Myocyte (in vitro differentiated cells): ENCODE data around the gene ST6GALNAC5. TPM values are rescaled to one million over a fixed set of nuclear protein-coding genes. Genes with fewer than 3 reads are reported as not detected.
A peak's percentile ranks its signal among the peaks of the same experiment; 100 is the strongest.
"Not testable (repeated sequence)": the region's sequence is repeated elsewhere in the genome, so short reads cannot be mapped to it uniquely, and the experiment has no call there.

Experiments
- DNase-seq: peaks from one replicate; pipeline ENCODE4 v3.0.0-alpha.2; 2012; ENCODE audit warnings: low read depth
- total RNA-seq: library from RNA; depleted of rRNA; stranded (reverse); fragments of >200 nt; gene quantifications from 2 replicates; pipeline ENCODE4 v1.2.3, GENCODE V29; 2014

ST6GALNAC5 gene
- total RNA-seq, 1 donor from 2014 or later = 5.1 TPM

DNA sequence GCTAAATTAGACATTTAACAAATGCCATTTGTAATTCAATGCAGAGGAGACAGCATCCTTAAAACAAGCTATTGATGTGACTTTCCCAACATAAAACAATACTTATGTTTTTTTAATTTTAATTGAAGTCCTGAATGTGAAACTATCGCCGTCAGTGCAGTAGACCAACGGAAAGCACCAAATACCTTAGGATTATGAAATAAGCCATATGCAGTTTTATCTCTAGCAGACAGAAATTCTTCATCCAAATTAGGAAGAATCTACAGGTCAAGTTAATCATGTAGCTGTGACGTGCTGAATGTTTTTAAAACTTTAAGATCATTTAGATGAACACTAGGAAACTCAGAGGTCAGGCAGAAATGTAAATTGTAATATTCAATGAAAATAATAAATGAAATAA, 714 bp upstream of the ST6GALNAC5 start:
- DNase-seq = no peak

DNA sequence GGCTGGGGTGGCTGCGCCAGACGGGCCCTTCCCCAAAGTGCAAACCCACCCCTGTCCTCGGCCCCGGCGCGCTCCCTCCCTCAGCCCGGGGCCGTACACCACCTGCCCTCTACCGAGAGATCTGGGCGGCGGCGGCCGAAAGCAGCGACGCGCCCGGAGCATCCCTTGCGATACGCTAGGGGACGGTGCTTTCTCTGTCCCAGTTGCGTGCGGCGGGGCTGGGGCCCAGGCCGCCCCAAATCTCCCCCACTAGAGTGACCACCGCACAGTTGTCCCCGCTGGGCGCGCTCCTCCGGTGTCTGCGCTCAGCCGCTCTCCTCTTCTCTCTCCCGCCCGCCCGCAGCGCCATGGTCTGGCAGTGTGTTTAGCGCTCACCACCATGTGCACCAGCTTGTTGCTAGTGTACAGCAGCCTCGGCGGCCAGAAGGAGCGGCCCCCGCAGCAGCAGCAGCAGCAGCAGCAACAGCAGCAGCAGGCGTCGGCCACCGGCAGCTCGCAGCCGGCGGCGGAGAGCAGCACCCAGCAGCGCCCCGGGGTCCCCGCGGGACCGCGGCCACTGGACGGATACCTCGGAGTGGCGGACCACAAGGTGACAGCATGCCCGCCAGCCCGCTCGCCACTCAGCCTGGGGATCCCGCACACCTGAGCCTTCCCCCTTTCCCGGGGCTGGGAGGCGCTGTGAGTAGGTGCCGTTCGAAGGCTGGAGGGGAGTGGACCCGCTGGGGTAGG, 1.0 kb downstream of the ST6GALNAC5 start:
- peak; percentile 57 for DNase-seq

DNA sequence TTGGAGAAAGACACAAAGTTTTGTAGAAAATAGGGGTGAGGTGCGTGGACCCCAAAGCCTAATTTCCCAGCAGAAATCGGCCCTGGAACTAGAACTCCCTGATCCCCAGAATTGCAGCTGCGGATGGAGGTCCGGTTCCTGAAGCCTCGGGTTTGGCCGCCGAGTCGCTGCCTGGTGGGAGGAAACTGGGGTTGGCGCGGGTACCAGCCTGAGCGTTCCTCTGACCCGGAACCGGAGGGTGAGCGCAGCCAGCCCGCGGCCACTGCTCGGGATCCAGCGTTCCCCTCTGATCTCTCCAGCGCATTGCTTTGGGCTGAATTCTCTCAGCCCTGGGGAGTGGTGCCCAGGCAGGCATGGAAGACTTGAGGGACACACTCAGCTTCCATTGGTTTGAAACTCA, 1.6 kb downstream of the ST6GALNAC5 start:
- no peak for DNase-seq

DNA sequence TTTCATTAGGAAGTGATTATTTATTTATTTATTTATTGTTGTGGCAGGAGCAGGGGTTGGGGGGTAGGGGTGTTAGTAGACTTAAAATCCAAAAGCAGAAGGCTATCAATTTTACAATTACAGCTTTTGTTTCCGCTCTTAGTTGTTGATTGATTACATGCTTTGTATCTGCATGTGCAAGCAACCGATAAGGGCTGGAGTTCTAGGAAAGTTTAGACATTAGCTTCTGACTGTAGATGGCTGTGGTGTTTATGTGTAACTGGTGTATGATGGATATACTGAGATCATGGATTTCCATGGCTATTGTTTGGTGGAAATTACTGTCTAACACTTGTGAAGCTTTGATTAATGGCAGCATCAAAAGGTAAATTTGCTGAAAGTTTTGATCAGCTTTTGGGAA, 2.8 kb downstream of the ST6GALNAC5 start:
- no peak for DNase-seq

DNA sequence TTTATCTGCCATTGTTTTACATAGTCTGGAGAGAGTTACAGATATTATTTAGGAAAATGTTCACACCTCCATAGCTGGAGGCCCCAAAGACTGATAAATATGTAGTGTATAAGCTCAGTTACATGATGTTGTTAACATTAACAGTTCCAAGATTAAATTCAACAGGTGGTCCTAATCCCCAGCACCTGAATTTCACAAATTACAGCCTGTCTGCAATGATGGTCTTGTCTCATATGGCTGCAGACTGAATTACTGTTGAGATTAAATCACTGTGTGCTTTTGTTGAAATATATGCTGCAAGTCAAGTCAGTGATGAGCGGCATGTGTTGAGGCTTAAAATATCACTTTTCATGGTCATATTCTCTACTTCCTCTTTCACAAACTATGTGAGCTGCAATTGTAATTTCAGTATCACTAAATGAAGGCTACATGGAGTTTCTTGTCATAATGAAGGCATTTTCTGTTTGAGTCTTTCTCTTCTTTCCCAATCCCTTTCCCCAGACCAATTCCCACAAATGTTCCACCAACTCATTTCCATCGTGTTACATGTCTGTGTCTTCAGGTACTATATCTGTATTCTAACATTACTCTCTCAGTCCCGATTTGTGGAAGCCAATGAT, 4.2 kb downstream of the ST6GALNAC5 start:
- no peak for DNase-seq

DNA sequence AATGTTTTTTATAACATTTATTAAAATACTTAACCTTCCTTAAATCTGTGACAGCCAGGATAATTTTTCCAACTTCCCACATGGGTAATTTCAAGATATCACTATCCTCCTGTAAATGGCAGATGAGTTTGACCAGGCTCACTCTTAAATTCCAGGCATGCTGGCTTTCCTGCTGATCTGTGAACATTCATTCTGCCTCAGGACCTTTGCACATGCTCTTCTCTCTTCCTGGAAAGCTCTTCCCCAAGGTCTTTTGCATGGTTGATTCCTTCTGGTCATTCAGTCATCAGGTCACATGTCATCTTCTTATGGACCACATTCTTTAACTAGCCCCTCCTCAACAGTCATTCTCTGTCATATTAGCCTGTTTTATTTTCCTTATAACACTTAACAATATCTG, 5.7 kb downstream of the ST6GALNAC5 start:
- no peak for DNase-seq

DNA sequence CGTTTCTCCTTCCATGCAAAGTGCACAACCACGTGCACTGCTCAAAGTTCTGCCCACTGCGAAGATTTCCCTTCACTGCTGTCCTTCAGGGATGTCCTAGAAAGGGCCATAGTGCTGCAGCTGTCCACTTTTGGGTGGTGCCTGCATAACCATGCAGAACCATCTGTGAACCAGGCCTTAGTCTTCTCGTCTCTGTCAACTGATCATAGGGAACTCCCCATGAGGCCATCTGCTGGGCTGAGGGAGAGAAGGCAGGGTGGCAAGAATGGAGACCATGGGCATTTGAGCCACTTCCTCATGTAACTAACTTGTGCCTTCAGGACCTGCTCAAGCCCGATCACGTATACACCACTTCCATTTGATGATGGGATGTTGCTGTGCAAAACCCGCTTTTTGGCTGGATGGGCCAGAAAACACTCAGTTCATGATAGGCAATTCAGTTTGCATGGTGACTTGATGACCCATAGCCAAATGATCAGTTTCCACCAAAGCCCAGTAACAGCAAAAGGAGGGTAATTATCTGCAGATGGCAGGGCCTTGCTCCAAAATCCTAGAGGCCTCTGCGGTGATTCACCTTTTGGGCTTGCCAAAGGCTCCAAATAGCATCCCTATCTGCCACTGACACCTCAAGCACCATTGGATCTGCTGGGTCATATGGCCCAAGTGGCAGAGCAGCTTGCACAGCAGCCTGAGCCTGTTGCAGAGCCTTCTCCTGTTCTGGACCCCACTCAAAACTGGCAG, 9.5 kb downstream of the ST6GALNAC5 start:
- DNase-seq = peak; percentile 21

DNA sequence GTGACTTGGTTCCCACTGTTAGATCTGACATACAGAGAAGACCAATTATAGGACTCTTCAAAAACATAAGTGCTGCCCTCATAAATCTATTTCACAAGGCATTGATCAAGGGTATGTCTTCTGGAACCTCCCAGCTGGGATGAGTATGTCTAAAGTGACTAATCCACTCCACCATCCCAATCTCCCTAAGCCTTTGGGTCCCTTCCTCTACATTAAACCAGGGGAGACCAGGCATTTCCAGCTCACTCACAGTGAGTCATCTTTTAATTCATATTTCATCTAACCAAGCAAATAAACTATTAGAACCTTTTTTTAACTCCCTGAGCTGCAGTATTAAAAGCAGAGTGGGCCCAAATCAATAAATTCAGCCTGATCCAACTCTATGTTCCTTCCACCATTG, 11.7 kb downstream of the ST6GALNAC5 start:
- DNase-seq = not testable (repeated sequence)

DNA sequence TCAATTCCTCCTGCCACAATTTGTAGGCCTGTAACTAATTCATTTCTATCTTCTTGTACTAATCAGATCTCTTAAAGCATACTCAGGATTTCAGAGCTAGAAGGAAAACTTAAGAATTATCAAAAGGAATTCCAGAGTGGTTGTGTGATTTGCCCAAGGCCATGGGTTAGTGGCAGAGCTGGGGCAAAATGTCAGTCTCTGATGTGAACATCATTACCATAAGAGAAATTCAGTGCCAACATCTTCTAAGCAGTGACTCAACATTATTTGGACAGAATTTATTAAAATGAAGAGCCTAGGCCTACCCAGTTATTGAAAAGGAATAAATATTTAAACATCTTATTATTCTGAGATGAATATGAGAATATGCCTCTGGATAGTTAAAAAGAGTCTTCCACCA, 14.5 kb downstream of the ST6GALNAC5 start:
- no peak for DNase-seq

DNA sequence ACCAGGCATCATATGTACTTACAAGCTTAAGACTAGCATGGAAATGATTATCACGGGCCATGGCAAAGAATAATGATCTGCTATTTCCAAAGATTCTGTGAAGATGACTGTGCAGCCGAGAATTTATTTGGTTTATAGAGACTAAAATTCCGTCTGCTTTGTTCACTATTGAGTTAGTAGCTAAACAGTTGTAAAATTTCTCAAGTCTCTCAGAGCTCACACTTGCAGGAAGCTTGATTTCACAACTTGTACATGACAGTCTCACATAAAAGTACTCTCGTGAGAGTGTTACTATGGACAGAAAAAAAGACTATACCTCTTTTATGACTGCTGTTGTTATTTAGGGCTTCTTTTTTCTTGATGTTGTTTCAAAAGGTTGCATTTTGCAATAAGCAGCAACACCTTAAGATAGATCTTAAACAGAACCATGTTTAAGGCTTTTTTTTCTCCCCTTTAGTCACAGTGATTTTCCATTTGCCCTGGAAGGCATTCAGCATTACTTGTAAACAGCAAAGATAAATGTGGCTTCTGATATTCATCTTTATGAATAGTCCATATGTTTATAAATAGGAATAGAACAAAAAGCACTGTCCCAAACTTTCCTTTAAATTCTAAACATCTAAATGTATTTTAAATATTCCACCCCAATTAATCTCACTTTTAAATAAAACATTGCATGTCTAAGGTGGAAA, 24.8 kb downstream of the ST6GALNAC5 start:
- DNase-seq = no peak

DNA sequence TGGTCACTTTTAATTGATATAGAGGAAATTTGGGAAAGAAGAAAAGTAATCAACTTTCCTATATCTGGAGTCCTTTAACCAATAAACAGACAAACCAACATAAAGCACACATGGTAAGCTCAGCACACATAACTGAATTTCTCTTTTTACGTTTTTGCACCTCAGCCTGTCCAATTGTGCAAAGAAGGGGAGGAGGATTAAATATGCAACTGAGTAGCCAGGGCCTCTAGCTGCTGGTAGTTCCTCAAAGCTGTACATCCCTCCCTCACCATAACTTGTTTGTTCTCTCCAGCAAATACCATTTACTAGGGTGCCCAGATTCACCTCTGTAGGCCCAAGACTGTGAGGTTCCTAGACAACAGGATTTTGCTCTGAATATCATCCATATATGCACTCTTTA, 25.4 kb downstream of the ST6GALNAC5 start:
- no peak for DNase-seq

DNA sequence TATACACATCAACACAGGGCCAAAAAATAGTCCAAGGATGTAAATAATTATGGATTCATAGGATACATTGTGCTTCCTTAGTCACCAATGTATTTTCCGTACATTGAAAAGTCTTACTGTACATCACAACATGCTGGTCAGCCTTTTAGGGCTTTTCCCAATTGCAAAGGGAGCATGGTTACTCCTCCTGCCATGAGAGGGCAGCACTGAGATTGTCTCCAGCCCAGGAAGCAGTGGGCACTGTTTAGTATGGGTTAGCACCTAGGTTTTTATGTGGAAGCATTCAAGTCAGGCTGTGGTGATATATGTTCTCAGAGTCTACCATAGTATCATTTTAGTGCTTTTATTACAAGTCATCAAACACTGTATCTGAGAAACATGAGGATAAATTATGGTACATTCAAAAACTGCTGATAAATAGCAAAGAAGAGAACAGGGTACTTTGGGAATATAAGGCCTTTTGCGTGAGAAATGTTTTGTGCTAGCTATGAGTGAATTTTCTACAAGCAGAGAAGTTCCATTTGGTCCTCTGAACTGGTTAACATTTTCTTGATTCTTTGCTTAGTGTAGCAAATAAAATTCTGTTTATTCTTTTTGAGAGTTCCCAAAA, 34.0 kb downstream of the ST6GALNAC5 start:
- peak; percentile 74 for DNase-seq

DNA sequence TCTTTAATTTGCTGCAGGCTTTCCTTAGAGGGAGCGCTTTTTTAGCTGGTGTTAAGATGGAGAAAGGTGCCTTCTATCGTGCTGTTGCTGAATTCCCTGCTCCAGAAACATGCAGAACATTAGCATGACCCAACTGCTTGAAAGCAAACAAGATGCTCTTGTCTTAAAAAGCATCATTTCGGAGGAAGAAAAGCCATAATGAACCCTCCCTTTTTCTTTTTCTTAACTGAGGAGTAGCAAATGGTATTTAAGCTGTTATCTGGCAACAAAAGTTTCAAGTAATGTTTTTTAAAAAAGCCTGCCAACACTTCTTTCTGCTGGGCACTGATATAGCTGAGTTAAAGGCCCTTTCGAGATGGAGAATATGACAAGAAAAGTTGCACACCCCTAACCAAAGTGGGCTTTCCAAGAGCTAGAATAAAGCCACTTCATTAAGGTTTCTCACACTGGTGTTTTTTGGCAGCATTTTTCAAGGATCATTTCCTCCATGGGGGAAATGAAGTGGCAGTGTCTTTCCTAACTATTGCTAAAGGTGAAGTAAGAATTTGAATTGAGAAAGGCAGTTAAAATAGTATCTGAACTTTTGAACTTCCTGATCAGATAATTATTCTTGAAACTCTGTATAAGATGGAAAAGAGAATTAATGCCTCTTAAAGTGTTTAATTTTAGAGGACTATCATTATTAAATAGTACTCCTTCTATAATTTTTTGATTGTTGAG, 38.8 kb downstream of the ST6GALNAC5 start:
- no peak for DNase-seq

DNA sequence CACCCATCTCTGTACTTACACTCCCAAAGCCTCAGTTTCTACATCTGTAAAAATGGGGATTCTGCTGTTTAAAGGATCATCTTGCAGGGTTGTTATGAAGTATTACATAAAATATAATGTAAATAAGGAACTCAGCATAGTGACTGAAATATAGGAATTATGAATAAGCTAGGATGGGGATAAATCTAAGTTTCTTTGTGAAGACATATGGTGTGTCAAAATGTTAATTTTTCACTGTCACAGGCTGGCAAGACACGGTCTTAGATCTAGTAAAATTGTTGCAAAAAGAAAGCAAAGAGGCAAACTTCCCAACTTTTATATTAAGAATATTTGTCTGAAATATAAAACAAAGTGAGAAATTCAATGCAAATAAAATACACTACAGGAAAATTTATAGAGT, 42.0 kb downstream of the ST6GALNAC5 start:
- DNase-seq = no peak

DNA sequence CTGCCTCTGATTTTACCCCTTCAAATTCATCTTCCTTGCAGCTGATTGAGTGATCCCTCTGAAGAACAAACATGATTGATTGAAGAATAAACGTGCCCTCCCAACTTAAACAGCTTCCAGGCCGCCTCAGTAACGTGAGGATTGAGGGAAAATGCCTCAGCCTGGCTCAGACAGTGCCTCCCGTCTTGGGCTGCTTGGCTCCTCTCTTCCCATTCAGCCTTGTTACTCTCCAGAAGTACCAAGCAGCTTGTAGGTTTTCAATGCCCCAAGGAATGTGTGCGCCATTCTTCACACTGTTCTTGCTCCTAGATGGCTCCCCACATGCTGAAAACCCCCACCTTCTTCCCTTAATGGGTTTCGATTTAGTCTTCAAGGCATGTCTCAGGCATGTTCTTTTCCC, 51.8 kb downstream of the ST6GALNAC5 start:
- DNase-seq = peak; percentile 3

DNA sequence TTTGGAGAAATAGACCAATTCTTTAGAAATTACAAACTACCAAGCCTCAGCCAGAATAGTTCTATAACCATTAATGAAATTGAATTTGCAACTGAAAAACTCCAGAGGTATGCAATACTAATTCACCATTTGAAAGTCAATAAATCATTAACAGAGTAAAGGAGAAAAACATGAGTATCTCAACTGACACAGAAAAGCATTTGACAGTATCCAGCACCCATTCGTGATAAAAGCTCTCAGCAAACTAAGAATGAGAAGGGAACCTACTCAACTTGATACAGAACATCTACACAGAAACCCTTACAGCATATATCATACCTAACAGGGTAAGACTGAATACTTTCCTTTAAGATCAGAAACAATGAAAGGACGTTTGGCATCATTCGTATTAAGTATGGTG, 54.3 kb downstream of the ST6GALNAC5 start:
- DNase-seq = no peak

DNA sequence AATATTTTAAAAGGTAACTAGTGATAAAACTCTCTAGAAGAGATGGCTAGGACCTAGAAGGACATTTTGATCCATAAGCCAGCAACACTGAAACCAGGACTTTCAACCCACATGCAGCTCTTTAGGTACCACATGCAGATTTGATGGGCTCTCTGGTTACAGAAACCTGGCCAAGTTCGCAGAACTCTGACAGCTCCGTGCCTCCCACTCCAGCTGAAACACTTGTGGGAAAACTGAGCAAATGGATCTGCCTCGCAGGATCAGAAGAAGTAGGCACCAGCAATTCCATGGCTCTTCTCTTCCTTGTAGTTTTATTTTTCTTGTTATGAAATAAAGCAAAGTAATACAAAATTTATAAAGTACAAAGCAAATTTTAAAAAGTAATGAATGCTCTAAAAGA, 58.5 kb downstream of the ST6GALNAC5 start:
- DNase-seq = no peak

DNA sequence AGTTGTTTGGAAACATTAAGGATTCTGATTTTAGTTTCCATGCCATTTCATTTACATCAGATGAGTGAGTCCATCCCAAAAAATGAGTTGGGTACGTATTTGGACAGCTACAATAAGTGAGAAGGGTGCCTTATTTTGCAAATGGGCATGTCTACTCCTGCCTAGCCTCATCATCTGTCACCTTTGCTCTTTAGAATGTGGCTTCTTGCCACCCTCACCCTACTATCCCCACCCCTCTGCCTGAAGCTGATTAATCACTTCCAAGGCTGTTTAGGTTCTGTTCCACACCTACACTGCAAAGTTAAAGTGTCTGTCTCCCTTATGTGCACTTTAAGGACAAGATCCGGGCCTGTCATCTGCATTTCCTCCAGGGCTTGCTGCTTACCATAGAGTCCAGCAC, 61.2 kb downstream of the ST6GALNAC5 start:
- DNase-seq = no peak

DNA sequence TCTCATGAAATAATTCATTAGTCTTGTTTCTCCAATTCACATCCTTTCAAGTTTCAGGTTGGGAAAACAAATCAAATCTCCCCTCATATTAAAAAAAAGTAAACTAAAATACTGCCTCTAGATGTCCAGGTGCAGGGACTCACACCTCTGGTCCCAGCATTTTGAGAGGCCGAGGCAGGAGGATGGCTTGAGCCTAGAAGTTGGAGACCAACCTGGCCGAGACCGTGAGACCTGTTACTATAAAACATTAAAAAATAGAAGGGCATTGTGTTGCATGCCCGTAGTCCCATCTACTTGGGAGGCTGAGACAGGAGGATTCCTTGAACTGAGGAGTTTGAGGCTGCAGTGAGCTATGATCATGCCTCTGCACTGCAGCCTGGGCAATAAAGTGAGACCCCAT, 61.9 kb downstream of the ST6GALNAC5 start:
- no peak for DNase-seq
